IgD-negative memory B cell (primary cell): ENCODE measurements around the gene WFDC5. TPM values are rescaled to one million over a fixed set of nuclear protein-coding genes. Genes with fewer than 3 reads are reported as not detected.
"Not testable (repeated sequence)": the region's sequence is repeated elsewhere in the genome, so short reads cannot be mapped to it uniquely, and the experiment has no call there.

Experiments
- H3K27ac Mint-ChIP-seq, 3 donors: one replicate each; pipeline ENCODE4 v1.8.0; 2020 to 2022; ENCODE audit warnings: mild to moderate bottlenecking in 3 of 3, mixed read lengths in 3 of 3, moderate library complexity in 1 of 3
- H3K27me3 Mint-ChIP-seq: one replicate; pipeline ENCODE4 v1.8.0; 2021; ENCODE audit warnings: mixed read lengths
- H3K36me3 Mint-ChIP-seq: one replicate; pipeline ENCODE4 v1.8.0; 2020; ENCODE audit warnings: mild to moderate bottlenecking, mixed read lengths
- H3K4me1 Mint-ChIP-seq, 3 donors: one replicate each; pipeline ENCODE4 v1.8.0; 2020 to 2022; ENCODE audit warnings: mixed read lengths in 3 of 3, mild to moderate bottlenecking in 1 of 3
- H3K4me3 Mint-ChIP-seq, 4 donors: one replicate each; pipeline ENCODE4 v1.8.0; 2020 to 2022; ENCODE audit warnings: mild to moderate bottlenecking in 4 of 4, mixed read lengths in 4 of 4, moderate library complexity in 3 of 4
- H3K9me3 Mint-ChIP-seq, 3 donors: one replicate each; pipeline ENCODE4 v1.8.0; 2020 to 2021; ENCODE audit warnings: mixed read lengths in 3 of 3, mild to moderate bottlenecking in 1 of 3
- polyA plus RNA-seq: library from polyadenylated mRNA; unstranded; fragments of 300-500 nt; fragmentation: Illumina TruSeq; gene quantifications from one replicate; pipeline ENCODE4 v1.2.3, GENCODE V29; 2021

Gene WFDC5, protein sequence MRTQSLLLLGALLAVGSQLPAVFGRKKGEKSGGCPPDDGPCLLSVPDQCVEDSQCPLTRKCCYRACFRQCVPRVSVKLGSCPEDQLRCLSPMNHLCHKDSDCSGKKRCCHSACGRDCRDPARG
- not detected for polyA plus RNA-seq

DNA sequence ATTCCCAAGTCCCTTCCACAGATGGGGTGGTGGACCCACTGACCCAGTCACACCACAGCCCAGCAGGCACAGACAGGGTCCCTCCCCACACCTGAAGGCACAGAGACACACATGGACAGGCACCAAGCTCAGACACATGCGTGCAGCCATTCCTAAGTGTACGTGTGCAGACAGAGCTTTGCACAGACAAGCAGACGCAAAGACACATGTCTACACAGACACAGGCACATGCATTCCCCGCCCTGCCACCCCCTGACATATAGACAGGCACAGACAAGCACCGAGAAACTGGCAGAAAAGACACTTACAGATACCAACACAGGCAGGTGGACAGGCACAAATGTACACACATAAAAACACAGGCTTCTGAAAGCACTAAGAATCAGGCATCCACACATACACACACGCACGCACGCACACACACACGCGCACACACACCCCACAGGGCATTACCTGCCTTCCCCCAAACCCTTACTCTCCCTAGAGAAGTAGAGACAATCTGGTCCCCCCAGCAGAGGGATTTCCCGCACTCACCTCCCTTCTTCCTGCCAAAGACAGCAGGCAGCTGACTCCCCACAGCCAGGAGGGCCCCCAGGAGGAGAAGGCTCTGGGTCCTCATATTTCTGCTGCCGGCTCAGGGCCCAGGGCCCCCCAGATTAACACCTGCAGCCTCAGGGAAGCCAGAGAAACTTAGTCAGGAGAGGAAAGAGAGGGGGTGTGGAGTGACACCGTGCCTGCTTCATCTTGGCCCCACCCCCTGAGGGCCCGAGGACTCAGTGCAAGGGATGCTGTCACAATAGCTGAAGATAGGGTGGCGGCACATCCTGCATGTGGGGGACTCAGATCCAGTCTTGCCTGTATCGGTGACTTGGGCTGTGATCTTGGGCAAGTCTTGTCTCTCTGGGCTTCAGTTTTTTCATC, at the start of gene WFDC5:
WFDC5 (minus strand) TSS at position 710 of the 921 bp plus-strand sequence; CDS start at position 619, 91 bp downstream.
- H3K27me3 Mint-ChIP-seq, result peaks cover 4% of the 10 kb centered on the region
- no peak within 1 kb of the TSS for H3K4me3 Mint-ChIP-seq
- H3K27ac Mint-ChIP-seq, result no peak within 1 kb of the TSS

DNA sequence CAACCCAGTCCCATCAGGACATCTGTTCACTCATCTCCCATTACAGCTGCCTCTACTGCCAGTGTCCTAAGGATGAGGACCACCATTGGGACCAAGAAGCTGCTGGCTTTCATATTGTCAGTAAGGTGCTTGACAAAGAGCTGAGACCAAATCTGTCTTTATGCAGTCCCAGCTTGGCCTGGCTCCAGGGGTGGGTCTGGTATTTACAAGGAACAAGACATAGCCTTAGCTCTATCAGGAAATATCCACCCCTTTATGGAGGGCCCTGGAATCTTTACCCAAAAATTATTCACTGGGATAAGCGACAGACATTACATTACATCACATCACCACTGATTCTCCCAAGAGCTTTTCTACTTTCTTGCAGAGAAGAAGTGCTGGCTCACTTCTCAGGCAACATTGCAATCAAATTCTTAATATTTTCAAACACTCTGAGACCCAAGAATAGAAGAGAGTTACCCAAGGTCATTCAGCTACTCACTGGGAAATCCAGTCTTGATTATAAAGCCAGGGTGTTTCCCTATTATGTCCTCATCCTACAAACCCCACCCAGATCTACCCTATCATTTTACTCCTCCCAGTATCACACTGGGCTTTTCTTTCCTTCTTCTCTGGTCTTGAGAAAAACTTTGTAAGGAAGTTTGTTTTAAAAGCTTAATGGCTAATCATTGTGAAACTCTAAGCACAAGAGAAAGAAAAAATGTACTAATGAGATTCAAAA, 48.3 kb upstream of the WFDC5 start:
- peaks cover 3% of the 10 kb centered on the region for H3K36me3 Mint-ChIP-seq
- H3K27ac Mint-ChIP-seq, result no peak overlapping the region
- H3K4me3 Mint-ChIP-seq, result no peak overlapping the region
- no peaks in the 10 kb centered on the region for H3K4me1 Mint-ChIP-seq
- peaks cover 8 to 32% (median 30%) of the 10 kb centered on the region in 3 donors for H3K9me3 Mint-ChIP-seq
- peaks cover 27% of the 10 kb centered on the region for H3K27me3 Mint-ChIP-seq

More for the DNA sequence above, at the start of gene WFDC5:
- H3K36me3 Mint-ChIP-seq, result no peaks in the 10 kb centered on the region
- H3K4me1 Mint-ChIP-seq, result peaks cover 0 to 3% (median 0%) of the 10 kb centered on the region in 3 donors
- H3K9me3 Mint-ChIP-seq, result no peaks in the 10 kb centered on the region

DNA sequence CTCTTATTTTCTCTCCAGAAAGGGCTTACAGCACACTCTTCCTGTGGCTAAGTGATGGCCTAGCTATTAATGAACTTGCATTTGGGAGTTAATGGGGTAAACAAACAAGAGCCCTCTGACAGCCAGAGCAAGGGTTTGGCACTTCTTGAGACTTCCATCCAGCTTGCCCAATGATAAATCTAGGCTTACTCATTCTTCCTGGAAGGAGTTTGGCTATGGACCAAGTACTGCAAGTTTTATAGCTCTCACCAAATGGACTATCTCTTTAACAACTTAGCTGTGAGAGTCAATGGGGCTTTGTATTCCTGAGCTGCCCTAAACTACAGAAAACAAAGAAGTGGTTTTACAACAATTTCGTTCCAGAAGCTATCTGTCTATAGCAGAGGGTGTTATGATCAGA, 43.0 kb upstream of the WFDC5 start:
- Mint-ChIP-seq H3K27ac (no peak overlapping the region), H3K9me3 (peaks cover 4 to 41% (median 28%) of the 10 kb centered on the region in 3 donors), H3K27me3 (peaks cover 12% of the 10 kb centered on the region), H3K4me3 (no peak overlapping the region), H3K36me3 (peaks cover 3% of the 10 kb centered on the region), H3K4me1 (peaks cover 0 to 4% (median 2%) of the 10 kb centered on the region in 3 donors)

DNA sequence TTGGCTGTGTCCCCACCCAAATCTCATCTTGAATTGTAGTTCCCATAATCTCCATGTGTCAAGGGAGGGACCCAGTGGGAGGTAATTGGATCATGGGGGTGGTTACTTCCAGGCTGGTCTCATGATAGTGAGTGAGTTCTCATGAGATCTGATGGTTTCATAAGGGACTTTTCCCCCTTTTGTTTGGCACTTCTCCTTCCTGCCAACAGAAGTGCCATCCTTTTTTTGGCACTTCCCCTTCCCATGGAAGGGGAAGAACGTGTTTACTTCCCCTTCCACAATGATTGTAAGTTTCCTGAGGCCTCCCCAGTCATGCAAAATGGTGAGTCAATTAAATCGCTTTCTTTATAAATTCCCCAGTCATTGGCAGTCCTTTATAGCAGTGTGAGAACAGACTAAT, 41.7 kb upstream of the WFDC5 start:
- no peak overlapping the region for H3K27ac Mint-ChIP-seq
- peaks cover 2 to 30% (median 27%) of the 10 kb centered on the region in 3 donors for H3K9me3 Mint-ChIP-seq
- H3K27me3 Mint-ChIP-seq, result peaks cover 8% of the 10 kb centered on the region
- H3K4me1 Mint-ChIP-seq, result peaks cover 0 to 4% (median 2%) of the 10 kb centered on the region in 3 donors
- peaks cover 3% of the 10 kb centered on the region for H3K36me3 Mint-ChIP-seq
- H3K4me3 Mint-ChIP-seq, result no peak overlapping the region

DNA sequence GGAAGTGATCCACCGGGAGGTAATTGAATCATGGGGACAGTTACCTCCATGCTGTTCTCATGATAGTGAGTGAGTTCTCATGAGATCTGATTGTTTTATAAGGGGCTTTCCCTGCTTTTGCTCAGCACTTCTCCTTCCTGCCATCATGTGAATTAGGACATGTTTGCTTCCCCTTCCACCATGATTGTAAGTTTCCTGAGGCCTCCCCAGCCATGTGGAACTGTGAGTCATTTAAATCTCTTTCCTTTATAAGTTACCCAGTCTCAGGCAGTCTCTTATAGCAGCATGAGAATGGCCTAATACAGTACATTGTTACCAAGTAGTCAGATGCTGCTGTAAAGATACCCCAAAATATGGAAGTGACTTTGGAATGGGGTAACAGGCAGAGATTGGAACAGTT, 39.8 kb upstream of the WFDC5 start:
- H3K36me3 Mint-ChIP-seq, H3K27me3 Mint-ChIP-seq, H3K4me1 Mint-ChIP-seq: not testable (repeated sequence)

DNA sequence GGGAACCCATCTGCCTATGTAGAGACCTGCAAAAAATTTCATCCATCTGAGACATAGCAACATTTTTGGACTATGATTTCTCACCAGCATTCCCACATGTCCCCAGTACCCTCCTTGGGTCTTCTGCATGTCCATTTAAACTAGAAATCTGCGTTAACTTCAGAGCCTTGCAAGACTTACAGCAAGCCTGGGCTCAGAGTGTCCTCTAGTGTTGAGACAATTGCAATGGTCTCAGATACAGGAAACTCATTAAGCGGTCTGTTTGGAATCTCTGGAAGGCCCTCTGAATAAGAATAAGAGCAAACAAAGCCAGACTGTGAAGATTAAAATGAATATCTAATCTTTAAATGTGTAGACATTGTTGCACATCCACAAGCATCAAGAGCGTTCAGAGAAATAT, 39.2 kb upstream of the WFDC5 start:
- peak overlapping the region in 1 of 3 donors; percentile 40 for H3K27ac Mint-ChIP-seq
- peaks cover 0 to 4% (median 2%) of the 10 kb centered on the region in 3 donors for H3K4me1 Mint-ChIP-seq
- peaks cover 6% of the 10 kb centered on the region for H3K27me3 Mint-ChIP-seq
- no peak overlapping the region for H3K4me3 Mint-ChIP-seq
- H3K36me3 Mint-ChIP-seq, result peaks cover 3% of the 10 kb centered on the region
- H3K9me3 Mint-ChIP-seq, result peaks cover 2 to 25% (median 19%) of the 10 kb centered on the region in 3 donors

More for the DNA sequence above, 39.8 kb upstream of the WFDC5 start:
- H3K4me3 Mint-ChIP-seq, H3K27ac Mint-ChIP-seq: not testable (repeated sequence)
- H3K9me3 Mint-ChIP-seq, result peaks cover 2 to 26% (median 20%) of the 10 kb centered on the region in 3 donors

DNA sequence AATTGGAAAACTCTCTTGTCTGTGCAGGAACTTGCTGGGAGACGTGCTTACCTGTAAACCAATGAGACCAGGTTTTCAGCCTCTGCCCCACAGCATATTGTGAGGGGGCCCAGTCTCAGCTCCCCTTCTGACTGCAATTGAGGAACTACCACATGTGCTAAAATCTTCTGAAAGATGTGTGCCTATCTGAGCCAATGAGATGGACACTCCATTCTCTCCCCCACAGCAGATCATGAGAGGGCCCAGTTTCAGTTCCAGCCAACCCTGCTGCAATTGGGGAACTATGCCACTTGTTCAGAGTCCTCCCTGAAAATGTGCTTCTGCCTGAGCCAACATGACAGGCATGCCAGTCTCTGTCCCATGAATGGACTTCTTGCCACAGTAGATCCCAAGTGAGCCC, 38.8 kb upstream of the WFDC5 start:
- Mint-ChIP-seq H3K36me3 (peaks cover under 1% of the 10 kb centered on the region), H3K27me3 (peaks cover 6% of the 10 kb centered on the region), H3K4me1 (peaks cover 0 to 4% (median 2%) of the 10 kb centered on the region in 3 donors), H3K9me3 (peaks cover 2 to 21% (median 15%) of the 10 kb centered on the region in 3 donors), H3K4me3 (no peak overlapping the region), H3K27ac (peak overlapping the region in 1 of 3 donors; percentile 40)

DNA sequence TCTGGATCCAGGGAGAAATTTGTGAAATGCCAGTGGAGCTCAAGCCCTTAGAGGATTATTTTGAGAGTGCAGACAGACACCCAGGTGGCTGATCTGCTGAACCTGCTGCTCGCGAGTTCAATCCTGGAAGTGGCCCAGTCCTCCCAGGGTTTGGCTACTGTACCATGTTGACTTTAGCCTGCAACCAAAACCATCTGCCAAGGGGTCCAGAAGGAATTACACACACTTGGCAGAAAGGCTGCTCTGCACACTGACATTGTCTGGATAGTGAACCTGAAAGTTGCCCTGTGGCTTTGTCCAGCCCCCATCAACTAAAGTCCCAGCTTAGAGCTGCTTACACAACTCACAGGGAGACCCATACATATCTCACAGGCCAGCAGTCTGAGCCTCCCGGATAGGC, 38.2 kb upstream of the WFDC5 start:
- H3K27ac Mint-ChIP-seq, result no peak overlapping the region
- peaks cover 3% of the 10 kb centered on the region for H3K27me3 Mint-ChIP-seq
- H3K36me3 Mint-ChIP-seq, result no peaks in the 10 kb centered on the region
- peaks cover 2 to 15% (median 9%) of the 10 kb centered on the region in 3 donors for H3K9me3 Mint-ChIP-seq
- no peak overlapping the region for H3K4me3 Mint-ChIP-seq
- H3K4me1 Mint-ChIP-seq, result peaks cover 0 to 4% (median 2%) of the 10 kb centered on the region in 3 donors

DNA sequence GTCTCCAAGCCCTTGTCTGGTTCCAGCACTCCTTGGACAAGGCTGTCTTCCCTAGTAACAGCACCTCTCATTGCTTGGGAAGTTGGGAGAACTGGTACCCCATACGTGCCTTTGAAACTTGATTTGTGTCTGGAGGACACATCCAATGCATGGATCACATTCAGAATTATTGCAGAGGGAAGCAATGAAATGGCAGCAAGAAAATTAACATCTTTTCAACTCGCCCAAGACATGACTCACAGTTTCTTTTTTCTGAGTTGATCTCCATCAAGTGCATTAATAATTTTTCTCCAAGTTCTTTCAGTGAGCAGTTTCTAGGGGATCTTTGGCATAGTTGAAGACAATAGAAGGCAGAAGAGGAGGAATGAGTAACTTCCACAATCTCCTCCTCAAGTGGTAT, 37.4 kb upstream of the WFDC5 start:
- Mint-ChIP-seq H3K27me3 (peaks cover 5% of the 10 kb centered on the region), H3K9me3 (peaks cover under 1 to 11% (median 7%) of the 10 kb centered on the region in 3 donors), H3K4me1 (peaks cover 0 to 4% (median 2%) of the 10 kb centered on the region in 3 donors), H3K36me3 (no peaks in the 10 kb centered on the region), H3K27ac (no peak overlapping the region), H3K4me3 (no peak overlapping the region)

DNA sequence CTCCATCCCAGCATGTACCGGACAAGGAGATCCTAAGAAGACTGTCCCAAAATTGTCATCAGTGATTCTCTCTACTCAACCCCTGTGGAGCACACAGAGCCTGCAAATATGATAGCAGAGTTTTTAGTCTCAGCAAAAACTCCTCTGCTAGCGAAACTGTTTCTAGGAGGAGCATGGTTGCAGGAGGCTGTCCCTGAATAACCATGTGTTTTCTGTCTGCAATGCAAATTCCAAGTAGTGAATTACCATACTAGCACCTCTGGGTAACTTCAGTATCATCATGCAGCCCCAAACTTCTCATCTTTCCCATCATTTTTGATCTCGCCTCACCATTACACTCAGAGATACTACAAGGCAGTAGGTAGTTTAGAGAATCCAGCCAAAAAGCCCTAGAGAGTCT, 34.1 kb upstream of the WFDC5 start:
- peaks cover 11% of the 10 kb centered on the region for H3K27me3 Mint-ChIP-seq
- no peak overlapping the region for H3K27ac Mint-ChIP-seq
- H3K36me3 Mint-ChIP-seq, result no peaks in the 10 kb centered on the region
- H3K4me1 Mint-ChIP-seq, result peaks cover 0 to 4% (median 2%) of the 10 kb centered on the region in 3 donors
- no peaks in the 10 kb centered on the region for H3K9me3 Mint-ChIP-seq
- no peak overlapping the region for H3K4me3 Mint-ChIP-seq

DNA sequence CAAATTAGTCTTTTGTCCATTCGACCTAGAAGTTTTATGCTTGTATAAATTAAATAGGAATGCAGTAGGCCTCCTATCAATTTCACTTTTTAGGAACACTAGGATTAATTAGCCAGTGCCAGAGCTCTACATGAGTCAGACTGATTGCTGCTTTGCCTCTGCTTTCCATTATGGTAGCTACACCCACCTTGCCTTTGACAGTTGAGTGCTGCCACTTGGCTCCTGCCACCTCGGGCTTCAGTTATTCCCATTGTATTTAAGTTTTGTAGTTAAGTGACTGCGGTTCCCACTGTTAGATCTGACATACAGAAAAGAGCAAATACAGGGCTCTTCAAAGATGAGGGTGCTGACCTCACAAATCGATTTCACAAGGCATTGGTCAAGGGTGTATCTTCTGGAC, 25.9 kb upstream of the WFDC5 start:
- no peaks in the 10 kb centered on the region for H3K4me1 Mint-ChIP-seq
- no peak overlapping the region for H3K4me3 Mint-ChIP-seq
- H3K36me3 Mint-ChIP-seq, result no peaks in the 10 kb centered on the region
- H3K27ac Mint-ChIP-seq, result no peak overlapping the region
- H3K9me3 Mint-ChIP-seq, result no peaks in the 10 kb centered on the region
- H3K27me3 Mint-ChIP-seq, result peaks cover 7% of the 10 kb centered on the region

DNA sequence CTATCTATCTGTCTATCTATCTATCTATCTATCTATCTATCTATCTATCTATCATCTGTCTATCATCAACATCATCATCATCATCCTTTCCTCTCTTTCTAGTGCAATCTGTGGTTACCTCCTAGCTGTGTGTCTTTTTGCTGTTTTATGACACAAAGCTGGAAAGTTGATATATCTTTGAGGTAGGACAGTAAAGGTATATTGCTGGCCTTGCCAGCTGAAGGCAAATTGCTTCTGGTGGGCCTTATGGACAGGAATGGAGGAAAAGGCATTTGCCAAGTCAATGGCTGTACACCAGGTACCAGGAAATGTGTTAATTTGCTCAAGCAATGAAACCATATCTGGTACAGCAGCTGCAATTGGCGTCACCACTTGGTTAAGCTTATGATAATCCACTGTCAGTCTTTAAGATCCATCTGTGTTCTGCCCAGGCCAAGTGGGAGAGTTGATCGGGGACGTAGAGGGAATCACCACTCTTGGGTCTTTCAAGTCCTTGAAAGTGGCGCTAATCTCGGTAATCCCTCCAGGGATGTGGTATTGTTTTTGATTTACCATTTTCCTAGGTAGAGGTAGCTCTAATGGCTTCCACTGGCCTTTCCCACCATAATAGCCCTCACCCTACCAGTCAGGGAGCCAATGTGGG, 24.9 kb upstream of the WFDC5 start:
- H3K36me3 Mint-ChIP-seq, H3K27me3 Mint-ChIP-seq, H3K27ac Mint-ChIP-seq, H3K4me3 Mint-ChIP-seq, H3K4me1 Mint-ChIP-seq, H3K9me3 Mint-ChIP-seq: not testable (repeated sequence)

DNA sequence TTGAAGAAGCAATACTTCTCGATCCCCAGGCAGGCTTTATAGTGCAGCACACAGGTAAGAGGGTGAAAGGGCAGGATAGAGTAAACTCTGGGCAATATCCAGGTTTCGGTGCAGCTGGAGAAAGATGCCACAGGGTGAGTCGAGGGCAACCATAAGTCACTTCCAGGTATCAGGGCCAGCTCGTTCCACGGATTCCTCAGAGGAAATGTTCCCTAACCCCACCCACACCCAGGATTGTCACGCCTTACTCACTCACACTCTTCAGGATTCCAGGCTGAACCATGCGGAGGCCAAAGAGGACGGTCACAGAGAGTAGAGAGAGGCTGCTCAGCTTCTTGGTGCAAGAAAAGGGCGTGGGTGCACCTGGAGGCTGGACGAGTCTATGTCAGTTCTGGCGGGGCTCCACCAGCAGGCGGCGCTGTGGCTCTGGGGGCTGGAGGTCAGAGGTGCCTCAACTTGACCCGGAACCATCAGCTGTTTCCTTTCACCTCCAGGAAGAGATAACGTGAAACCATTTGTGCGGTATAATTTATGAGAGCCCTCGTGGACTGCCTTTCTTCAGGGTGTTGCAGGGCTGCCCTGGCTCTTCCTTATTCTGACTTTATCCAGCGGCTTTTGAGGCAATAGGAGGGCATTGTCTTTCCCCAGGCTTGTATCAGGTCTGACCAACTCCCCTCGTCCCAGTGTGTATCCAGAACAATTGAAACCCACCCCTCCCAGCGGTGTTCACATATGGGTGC, 23.8 kb upstream of the WFDC5 start:
- Mint-ChIP-seq H3K27me3 (peaks cover 10% of the 10 kb centered on the region), H3K4me3 (no peak overlapping the region), H3K9me3 (peaks cover 0 to 5% (median 2%) of the 10 kb centered on the region in 3 donors), H3K27ac (no peak overlapping the region), H3K36me3 (no peaks in the 10 kb centered on the region), H3K4me1 (peaks cover 0 to 1% (median 0%) of the 10 kb centered on the region in 3 donors)

DNA sequence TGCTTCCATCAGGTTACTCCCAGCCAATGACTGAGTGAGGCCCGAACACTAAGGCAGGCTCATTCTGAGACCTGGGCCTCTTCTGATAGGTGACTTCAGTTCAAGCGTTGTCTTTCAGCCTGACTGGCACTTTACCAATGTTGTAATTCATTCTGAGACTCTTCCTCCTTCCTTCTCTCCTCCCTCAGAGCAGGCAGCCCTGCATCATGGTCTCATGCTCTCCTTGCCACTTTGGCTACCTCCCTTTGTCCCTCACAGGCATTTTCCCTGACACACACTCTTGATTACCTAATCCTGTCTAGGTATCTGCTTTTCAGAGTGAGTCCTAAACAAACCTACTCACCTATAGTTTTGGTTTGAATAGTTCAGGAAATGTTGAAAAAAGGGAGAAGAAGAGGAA, 21.9 kb upstream of the WFDC5 start:
- H3K9me3 Mint-ChIP-seq, result peaks cover 0 to 5% (median 2%) of the 10 kb centered on the region in 3 donors
- no peak overlapping the region for H3K4me3 Mint-ChIP-seq
- peaks cover 0 to 1% (median 0%) of the 10 kb centered on the region in 3 donors for H3K4me1 Mint-ChIP-seq
- no peak overlapping the region for H3K27ac Mint-ChIP-seq
- no peaks in the 10 kb centered on the region for H3K36me3 Mint-ChIP-seq
- H3K27me3 Mint-ChIP-seq, result peaks cover 10% of the 10 kb centered on the region
